Esophagus mucosa (tissue), 1 donor: ENCODE data around the gene PTPRN2. TPM values are rescaled to one million over a fixed set of nuclear protein-coding genes. Genes with fewer than 3 reads are reported as not detected.
"Not testable (repeated sequence)": the region's sequence is repeated elsewhere in the genome, so short reads cannot be mapped to it uniquely, and the experiment has no call there.

ENCODE experiments used
- ATAC-seq: fragments of 200-7000 bp; cut with Tn5 transposase; one replicate; pipeline ENCODE4 v1.9.1; 2020
- total RNA-seq: library from RNA; stranded (reverse); gene quantifications from one replicate; pipeline ENCODE4 v1.2.4, GENCODE V29; 2023
- donor health status: DM: yes; HTN: yes; CAD: no.

PTPRN2 gene
- total RNA-seq, 1 donor from 2014 or later = 0.44 TPM

DNA sequence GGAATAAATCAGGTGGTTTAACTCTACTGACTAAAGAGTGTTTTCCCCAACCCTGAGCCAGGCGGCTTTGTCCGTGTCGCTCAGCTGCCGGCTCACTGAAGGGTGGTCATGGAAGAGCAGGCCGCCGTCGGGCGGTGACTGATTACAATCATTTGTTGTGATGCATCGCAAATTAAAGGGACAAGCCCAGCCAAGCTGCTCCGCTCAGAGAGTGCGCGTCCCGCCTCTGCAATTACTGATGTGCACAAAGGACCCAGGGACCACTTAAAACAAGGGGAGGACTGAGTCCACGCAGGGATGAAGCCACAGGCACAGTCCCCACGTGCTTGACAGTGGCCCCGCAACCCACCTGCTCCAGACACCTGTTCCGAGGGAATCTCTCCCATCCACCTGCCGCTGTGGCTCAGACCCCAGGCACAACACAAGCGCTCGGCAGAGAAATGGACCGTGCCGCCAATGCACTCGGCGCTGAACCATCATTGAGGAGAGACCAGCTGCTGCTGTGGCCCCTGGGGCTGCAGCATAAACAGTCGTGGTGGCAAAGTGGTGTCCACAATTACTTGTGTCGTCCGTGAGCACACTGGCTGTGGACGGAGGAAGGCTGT lies 526.5 kb downstream of the PTPRN2 start:
- ATAC-seq = no peak

DNA sequence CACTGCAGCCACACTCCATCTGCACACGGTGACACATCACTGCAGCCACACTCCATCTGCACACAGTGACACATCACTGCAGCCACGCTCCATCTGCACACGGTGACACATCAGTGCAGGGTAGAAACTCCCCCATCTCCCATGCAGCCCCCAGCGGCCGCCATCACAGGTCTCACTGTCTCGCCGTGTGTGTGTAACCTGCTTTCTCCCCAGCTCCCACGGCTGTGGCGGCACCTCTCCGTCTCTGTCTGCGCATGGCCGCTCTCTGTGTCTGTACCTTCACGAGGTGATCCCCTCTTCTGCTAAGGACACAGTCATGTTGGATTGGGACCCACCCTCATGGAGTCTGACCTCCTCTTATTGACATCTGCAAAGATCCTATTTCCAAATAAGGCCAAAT lies 527.4 kb downstream of the PTPRN2 start:
- ATAC-seq = no peak

DNA sequence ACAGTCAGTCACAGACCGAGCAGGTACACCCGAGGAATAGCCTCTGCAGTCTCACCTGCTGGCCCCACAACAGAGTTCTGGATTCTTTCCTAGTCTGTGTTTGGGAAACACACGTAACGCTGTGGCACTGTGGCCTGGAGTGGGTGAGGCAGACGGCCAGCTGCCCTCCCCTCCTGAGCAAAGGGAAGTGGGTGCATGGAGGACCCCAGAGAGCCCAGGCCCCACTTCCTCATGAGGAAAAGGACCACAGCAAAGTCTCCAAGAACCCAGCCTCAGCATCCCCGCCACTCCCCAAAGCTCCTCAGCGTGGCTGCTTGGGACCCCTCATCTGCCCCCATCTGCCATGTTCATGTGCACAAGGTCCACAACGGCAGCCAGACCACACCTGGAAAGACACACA lies 530.2 kb downstream of the PTPRN2 start:
- no peak for ATAC-seq

GRCh38 chr7:158056761-158057160 lies 530.9 kb downstream of the PTPRN2 start:
- ATAC-seq = no peak

- no peak for ATAC-seq
Measured at GRCh38 chr7:158055726-158056510, 531.7 kb downstream of the PTPRN2 start.

- ATAC-seq = no peak
Measured at GRCh38 chr7:158054611-158055010, 533.0 kb downstream of the PTPRN2 start.

DNA sequence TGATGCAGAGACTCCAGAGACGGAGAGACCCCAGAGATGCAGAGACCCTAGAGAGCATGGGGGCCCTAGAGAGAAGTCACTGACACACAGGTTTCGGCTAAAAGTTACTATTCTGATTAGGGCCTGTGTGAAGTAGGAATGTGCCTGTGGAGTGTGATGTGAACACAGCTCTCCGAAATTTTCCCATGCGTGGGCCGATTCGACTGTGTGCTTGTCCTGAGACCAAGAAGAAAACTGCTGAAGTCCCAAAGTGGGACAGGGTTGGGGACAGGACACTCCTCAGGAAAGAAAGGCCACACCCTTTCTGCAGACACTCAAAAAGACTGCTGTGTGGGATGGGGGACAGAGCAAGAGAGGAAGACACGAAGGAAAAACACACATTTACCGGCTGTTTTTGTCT lies 533.5 kb downstream of the PTPRN2 start:
- ATAC-seq = no peak

- ATAC-seq = no peak
Measured at GRCh38 chr7:158053183-158053915, 534.3 kb downstream of the PTPRN2 start.

DNA sequence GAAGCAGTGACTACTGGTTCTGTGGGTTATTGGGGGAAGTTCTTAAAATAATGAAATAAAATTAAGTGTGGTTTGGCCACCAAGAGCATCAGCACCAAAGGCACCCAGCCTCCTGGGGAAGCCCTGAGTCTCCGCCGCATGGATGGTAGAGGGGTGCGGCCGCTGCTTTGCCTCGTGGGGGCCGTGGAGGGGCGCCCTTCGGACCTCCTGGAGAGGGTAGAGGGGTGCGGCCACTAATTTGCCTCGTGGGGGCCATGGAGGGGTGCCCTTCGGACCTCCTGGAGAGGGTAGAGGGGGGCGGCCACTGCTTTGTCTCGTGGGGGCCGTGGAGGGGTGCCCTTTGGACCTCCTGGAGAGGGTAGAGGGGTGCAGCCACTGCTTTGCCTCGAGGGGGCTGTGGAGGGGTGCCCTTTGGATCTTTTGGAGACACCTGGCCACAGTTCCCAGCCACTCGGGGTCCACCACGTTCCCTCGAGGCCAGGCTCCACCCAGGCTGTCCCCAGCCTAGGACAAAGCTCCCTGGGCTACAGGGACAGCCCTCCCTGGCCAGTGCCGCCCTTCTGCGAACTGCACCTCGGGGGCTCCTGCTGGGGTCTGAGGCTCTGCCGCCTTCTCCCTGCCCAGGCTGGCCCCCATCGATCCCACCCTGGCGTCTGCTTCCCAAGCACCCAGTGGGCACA lies 535.1 kb downstream of the PTPRN2 start:
- ATAC-seq = no peak

- ATAC-seq = no peak
Measured at GRCh38 chr7:158051776-158052175, 535.8 kb downstream of the PTPRN2 start.

GRCh38 chr7:158050978-158051651 lies 536.5 kb downstream of the PTPRN2 start:
- ATAC-seq = no peak

DNA sequence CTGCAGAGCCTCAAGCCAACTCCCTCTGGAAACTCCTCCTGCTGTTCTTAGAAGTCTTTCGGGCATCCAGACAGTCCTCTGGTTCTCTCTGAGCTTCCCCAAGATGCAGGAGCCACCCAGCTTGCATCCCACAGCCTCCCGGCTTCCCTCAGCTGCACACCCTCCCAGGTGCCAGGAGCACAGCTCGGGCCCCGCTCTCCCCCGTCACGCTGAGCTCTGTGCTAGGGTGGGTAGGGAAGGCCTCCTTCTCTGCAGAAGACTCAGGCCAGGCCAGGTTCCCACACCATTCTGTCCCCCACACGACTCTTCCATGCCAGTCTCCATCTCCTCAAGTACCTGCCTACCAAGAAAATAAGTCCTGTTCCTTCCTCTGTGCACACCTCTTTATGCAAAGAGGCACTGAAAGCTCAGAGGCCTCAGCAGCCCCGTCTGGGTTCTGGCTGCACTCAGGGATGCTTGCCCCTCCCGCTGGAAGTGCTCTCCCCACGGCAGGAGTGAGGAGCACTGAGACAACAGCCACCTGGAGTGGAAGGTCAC lies 537.1 kb downstream of the PTPRN2 start:
- no peak for ATAC-seq

GRCh38 chr7:158049271-158049670 lies 538.4 kb downstream of the PTPRN2 start:
- ATAC-seq = no peak

DNA sequence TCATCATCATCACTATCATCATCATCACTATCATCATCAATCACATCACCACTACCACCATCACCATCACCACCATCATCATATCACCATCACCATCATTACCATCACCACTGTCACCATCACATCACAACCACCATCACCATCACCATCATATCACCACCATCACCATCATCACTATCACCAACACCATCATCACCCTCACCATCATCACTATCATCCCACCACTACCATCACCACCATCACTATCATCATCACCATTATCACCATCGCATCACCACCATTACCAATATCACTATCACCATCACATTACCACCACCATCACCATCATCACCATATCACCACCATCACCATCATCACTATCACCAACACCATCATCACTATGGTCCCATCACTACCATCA lies 539.1 kb downstream of the PTPRN2 start:
- ATAC-seq = no peak

GRCh38 chr7:158047391-158048059 lies 540.1 kb downstream of the PTPRN2 start:
- ATAC-seq = no peak

- not testable (repeated sequence) for ATAC-seq
Measured at GRCh38 chr7:158046246-158046645, 541.4 kb downstream of the PTPRN2 start.

DNA sequence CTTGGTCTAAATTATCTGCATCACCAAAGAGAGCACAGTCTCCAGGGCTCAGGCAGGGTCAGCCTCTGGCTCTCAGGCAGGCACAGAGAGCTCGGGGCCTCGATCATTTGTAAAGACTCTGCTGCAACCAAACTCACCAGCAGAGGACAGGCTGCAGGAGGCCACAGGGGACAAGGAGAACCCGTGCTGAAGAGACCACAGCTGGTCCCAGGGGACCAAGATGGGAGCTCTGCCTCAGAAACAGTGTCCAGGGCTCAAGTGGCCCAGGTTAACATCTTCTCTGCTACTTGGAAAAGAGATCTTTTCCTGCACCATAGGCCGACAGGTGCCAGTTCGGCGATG lies 543.2 kb downstream of the PTPRN2 start:
- no peak for ATAC-seq

DNA sequence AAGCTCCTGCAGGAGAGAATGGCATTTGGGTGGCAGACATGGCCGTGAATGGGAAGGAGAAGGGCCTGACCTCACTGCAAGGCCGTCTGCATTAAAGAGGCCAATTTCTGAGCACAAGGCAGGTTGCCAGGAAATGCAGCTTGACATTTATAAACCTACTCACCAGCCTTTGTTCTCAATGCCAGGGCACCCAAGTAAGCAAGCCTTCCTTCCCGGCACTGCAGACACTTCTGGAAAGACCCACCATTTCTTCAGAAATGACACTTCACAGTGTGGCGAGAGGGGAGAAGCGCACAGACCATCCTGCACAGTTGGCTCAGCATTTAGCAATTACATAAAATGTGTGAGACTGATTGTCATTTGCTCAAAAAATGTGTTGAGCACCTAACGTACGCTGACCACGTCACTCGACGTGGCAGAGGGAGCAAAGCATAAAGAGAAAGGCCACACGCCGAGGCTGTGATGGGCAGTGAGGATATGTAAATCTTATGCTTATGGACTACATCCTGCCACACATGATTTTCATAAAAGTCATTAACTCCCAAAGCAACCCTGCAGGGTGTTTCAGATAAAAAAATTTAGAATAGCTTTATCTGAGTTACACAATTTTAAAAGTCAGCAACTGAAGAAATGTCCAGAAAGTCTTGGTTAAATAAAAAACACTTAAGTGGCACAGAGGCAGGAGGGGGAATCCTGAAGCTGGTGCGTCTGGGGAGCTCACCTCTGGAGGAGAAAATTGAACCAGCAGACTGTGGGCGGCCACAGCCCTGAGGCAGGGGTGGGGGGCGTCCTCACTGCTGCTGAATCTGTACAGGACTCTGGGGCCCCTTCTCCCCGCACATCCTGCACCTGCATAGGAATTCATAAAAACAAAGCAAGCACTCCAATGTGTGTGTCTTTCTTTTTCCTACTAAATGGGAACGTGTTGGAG lies 543.8 kb downstream of the PTPRN2 start:
- ATAC-seq = no peak

DNA sequence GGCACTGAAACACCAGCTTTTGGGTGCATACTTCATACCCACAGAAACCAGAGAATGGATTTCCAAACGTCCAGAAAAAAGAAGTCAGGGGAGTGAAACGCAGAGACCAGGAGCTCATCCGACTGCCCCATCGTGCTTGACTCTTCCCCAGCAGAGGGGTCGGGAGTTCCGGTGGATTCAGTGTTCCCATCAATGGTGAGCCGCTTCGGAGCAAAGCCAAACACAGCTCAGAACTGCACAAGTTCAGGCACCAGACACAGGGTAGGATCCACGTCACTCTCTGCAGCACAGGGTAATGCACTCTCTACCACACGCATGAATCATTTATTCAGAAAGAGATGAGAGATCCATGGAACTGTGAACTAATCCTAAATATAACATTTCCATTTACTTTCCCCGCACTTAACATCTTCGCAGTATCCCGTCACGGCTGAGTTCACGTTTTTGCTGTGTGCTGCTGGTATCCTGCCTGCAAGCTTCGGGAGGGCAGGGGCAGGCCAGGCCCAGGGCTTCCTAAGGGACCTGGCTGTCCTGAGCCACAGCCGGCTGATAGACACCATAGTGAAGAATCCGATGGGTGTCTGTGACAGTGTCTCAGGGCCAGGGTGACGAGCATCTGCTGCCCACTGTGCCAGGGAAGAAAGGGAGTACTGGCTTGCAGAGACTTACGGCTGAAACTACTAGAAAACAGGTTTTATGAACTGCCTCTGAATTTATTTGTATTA lies 545.3 kb downstream of the PTPRN2 start:
- ATAC-seq = no peak

DNA sequence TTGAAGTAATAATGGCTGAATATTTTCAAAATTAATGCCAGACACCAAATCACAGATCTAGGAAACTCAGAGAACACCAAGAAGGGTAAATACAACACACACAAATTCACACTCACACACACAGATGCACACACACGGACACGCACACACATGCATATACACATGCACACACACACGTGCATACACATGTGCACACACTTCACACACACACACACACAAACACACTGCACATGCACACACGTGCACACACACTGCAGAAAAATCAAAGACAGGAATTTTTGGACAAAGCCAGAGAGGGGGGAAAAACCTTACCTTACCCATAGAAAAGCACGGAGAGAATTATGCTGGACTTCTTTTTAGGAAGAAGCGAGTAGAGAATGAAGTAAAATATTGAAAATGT lies 547.4 kb downstream of the PTPRN2 start:
- no peak for ATAC-seq
